Measurements from ENCODE around the gene SPATS2L.

The SPATS2L gene

DNA sequence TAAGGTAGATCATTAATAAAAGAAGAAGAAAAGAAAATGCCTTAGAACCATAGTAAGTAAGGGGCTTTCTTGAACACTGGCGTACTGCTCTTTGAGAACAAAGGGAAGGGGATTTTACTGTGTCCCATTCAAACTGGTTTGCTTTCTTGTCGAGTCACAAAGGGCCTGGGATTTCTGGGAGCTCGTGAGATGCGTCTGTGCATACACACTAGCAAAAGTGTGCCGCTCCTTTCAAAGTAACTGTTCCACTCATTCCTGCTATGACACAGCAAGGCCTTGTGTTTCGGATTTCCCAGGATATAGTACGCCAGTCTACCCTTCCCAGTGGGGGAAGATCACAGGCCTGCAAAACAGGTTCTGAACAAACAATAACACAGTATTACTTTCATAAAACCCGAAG is 110.4 kb downstream of the SPATS2L start:
- DNase-seq (ENCODE audit: low read depth): no peak

DNA sequence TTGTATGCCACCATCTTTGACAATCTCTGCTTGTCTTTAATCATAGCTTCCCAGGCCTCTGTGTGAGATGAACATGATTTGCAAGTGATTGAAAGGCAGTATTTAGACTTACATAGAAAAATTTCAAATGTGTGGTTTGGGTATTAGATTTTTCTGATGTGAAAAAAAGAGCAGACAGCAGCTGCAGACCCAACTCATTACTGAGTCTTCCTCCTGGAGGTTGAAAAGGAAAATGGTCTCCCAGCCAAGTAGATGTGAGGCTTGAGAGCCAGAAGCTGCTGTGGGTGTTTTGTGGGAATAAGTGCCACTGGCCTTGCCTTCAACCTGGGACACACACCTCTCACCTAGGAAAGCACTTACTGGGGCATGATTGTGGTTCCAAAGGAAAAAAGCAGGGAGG is 110.9 kb downstream of the SPATS2L start:
- DNase-seq (ENCODE audit: low read depth): no peak

DNA sequence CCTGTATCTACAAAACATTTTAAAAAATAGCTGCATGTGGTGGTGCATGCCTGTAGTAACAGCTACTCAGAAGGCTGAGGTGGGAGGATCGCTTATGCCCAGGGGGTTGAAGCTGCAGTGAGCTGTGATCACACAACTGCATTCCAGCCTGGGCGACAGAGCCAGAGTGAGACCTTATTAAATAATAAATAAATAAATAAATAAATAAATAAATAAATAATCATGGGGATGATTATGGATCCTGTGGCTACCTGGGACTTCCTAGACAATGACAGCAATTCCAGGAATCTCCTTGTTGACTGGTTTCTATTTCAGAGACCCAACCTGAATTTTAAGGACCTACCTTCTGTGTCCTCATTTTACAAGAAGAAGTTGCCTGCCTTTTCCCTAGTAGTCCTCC is 111.9 kb downstream of the SPATS2L start:
- no peak for DNase-seq (ENCODE audit: low read depth)

GRCh38 chr2:200419325-200419724 is 112.8 kb downstream of the SPATS2L start:
- DNase-seq (ENCODE audit: low read depth): no peak

DNA sequence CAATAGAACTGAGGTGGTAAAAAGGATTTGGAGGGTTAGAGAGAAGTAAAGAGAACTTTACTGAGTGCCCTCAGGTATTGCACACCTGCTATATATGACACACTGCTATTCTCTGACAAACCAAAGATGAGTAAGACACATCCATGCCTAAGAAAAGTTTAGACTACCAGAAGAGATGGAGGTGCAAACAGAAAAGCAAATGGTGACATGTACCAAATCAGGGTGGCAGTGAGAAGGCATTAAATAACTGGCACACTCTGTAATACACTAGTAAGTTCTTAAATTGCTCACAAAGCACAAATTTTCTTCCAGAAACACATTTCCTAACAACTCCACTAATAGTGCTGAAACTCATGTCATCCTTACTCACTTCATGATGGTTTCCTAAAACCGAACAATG is 114.8 kb downstream of the SPATS2L start:
- DNase-seq (ENCODE audit: low read depth): no peak

GRCh38 chr2:200422071-200422470 is 115.6 kb downstream of the SPATS2L start:
- no peak for DNase-seq (ENCODE audit: low read depth)

DNA sequence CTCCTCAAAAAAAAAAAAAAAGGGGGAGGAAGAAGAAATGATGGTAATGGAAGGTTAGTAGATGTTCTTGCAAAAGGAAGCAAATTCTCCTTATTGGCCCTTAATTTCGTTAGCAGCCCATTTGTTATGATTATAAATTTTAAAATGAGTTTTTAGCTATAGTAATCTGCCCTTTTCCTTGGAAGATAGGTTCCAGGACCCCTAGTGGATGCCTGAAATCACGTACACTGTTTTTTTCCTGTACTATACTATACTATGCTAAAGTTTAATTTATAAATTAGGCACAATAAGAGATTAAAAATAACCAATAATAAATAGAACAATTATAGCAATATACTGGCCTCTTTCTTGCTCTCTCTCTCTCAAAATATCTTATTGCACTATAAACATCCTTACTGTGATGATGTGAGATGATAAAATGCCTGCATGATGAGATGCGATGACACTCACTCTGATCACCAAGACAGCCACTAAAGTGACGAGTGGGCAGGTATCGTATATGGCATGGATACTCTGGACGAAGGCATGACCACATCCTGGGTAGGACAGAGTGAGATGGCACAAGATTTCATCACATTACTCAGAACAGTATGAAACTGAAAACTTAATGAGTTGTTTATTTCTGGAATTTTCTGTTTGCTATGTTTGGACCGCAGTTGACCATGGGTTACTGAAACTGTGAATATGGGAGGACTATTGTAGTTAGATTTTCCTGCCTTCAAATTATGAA is 116.2 kb downstream of the SPATS2L start:
- DNase-seq (ENCODE audit: low read depth): no peak

- no peak for DNase-seq (ENCODE audit: low read depth)
Observed at GRCh38 chr2:200423541-200423940, 117.0 kb downstream of the SPATS2L start.

DNA sequence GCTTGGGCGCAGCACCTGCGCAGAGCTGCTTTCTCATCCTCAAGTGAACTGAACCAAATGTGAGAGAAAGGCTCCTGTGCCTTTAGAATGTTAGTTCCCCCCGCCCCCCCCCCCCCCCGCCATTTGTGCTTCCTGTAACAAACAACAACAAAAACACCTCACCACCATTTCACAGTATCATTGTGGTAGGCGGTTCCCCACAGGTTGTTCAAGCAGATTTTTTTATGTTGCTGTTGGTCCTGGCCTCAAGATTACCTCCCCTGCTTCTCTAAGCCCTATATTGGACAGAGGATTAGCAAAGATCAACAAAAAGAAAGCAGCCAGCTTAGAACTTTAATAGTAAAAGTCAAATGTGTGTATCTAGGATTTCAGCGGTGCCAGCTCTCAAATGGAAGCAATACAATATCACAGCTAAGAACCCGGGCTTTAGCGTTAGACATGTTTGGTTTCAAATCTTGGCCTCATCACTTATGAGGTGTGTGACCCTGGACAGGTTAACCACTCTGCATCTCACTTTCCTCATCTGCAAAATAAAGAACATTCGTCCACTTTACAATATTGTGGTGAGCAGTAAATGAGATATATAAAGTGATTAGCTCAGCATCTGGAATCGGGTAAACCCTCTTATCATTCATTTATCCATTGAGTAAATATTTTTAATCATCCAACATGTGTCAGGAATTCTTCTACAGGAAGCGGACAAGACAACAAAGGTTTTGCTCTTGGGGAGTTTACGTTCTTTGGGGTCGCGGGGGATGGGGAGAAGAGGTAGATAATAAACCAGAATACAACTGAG is 118.7 kb downstream of the SPATS2L start:
- DNase-seq (ENCODE audit: low read depth): no peak

GRCh38 chr2:200426754-200427153 is 120.3 kb downstream of the SPATS2L start:
- no peak for DNase-seq (ENCODE audit: low read depth)

- DNase-seq (ENCODE audit: low read depth): no peak
Observed at GRCh38 chr2:200428961-200429665, 122.6 kb downstream of the SPATS2L start.

DNA sequence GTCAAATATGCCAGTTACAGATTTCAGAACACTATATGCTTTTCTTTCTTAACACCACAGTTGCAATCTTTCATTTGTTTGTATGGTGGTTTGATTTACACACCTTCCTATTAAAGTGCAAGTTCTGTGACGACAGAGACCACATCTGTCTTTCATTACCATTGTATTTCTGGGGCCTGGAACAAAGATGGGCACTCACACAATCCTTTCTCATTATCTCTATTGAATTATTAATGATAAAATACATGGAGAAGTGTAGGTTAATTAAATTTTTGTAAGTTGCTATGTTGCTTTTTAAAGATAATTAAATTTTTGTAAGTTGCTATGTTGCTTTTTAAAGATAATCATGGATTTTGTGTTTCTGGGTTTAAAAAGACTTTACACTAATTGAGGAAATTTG is 123.5 kb downstream of the SPATS2L start:
- DNase-seq (ENCODE audit: low read depth): no peak

DNA sequence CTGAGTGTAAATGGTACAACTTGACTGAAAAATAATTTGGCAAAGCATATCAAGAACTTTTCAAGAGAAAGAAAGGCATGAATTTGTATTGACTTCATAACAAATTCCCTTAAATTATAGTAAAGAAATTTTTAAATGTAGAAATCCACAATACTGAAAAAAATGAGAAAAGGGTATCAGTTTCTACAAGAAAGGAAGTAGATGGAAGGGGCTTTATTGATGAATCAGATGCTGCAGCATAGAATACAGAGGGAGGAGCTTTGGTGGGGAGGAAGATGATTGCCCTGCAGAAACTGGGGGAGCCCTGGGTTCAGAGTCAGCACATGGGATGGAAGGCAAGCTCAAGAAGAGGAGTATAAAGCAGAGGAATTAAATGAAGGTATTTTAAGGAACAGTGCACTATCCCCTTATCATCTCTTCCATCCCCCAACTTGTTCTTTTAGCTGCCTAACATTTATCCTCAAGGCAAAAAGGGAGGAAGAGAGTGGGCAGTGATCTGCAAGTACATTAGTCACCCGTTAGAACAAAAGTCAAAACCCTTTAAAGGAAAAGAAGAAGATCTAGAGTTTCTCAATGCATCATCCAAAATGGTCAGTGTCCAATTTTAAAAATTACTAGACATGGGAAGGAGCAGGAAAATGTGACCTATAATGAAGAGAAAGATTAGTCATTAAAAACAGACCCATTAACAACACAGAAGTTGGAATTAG is 125.7 kb downstream of the SPATS2L start:
- DNase-seq (ENCODE audit: low read depth): no peak

DNA sequence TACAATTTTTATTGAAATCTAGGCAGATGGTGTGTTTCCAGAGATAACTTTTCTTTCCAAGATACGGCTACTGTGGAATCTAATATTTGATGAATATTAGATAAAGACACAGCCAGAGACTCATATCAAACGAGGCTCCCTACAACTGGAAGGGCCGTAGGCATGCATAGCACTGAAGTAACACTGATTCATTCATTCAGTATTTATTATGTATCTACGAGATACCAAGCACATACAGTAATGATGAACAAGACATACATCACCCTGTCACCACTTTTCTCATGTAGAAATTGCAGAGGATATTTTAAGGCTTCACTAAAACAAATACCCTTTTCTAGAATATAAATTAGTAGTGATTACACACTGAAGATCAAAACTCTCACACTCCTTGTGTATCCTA is 128.9 kb downstream of the SPATS2L start:
- no peak for DNase-seq (ENCODE audit: low read depth)

DNA sequence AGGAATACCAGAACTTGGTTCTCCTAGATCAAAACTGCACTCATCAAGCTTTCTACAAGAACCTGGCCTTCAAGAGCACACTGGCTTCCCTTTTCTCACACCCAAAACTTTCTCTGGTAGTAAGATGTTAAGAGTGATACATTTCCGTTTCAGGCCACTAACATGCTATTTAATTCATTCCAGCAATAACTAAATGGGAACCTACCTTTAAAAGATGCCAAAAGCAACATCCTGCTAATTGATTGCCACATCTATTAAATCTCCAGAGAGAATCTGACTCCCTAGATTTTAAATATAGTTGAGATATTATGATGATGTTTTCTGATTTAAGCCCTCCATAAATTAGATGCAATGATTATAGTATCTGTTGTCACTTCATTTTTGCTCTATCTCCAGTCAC is 131.8 kb downstream of the SPATS2L start:
- DNase-seq (ENCODE audit: low read depth): no peak

GRCh38 chr2:200438846-200439245 is 132.4 kb downstream of the SPATS2L start:
- no peak for DNase-seq (ENCODE audit: low read depth)

GRCh38 chr2:200439981-200440380 is 133.5 kb downstream of the SPATS2L start:
- DNase-seq (ENCODE audit: low read depth): no peak

- no peak for DNase-seq (ENCODE audit: low read depth)
Observed at GRCh38 chr2:200442471-200442870, 136.0 kb downstream of the SPATS2L start.

DNA sequence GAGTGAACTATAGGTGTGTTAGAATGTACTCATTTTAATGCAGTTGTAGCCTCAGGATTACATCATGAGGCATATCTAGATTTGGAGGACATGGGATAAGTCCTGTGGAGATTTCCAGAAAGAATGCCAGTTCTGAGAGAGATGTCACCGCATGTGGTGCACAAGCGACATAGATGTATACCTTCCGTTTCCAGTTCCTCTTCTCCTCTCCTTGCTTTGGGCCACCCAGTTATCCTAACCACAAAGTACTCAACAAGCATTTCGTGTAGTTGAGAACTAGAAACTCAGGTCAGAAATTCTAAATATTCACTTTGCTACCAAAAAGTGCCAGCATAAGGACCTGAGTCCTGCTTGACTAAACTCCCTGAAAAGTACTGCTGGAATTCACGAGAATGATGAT is 136.9 kb downstream of the SPATS2L start:
- DNase-seq (ENCODE audit: low read depth): no peak

DNA sequence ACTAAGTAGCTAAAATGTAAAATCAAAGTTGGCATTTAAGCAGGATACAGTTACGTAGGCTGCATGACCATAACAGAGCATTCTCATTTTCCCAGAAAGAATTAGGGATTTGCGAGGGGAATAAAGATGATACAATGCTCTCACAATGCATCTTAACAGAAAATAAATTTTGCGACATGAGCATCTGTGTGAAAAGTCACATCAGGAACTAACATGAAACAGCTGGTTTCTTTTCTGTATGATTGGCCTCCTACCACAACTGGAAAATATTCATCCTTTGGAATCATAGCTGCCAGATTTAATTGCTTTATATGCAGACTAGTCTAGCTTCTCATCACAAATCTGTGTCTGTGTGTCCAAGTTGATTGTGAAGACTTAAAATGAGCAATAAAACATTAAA is 137.4 kb downstream of the SPATS2L start:
- no peak for DNase-seq (ENCODE audit: low read depth)

DNA sequence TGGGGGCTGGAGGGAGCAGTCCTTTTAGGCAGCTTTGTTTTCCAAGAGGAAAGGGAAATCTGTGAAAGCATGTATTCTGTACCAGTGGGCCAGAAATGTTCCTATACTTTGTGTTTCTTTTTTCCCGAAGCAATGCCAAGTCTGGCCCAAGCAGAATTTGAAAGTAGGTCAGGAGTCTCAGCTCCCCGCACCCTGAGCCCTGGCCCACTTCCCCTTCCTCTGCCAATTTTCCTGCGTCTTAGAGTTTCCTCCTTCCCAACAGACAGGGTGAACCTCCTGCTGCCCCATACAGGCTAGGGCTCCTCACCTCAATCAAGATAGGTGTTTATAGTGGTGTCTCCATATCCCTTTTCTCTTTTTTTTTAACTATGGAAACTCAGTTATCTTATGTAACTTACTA is 138.0 kb downstream of the SPATS2L start:
- no peak for DNase-seq (ENCODE audit: low read depth)

DNA sequence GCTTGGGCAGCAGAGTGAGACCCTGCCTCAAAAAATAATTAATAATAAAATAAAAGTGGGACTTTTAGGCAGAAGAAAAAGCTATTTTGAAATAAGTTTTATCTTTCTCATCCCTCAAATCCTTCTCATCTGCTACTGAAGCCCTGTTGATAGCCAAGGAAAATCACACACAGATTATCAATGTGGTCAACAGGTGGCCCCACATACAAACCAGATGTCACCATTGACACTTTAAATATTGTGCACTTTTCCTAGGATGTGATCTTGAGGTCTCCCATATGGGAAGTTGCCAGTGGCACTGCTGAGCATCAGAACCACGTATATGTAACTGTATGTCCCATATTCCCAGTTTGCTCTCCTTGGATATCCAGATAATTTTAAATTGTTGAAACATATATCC is 138.8 kb downstream of the SPATS2L start:
- no peak for DNase-seq (ENCODE audit: low read depth)

Data from stimulated activated CD8-positive, alpha-beta memory T cell treated with anti-CD3 and anti-CD28 coated beads, Interleukin-12 subunit alpha, Interleukin-12 subunit beta, amount 100 ng/mL, for 1 hour (primary cell).